Nephron (organoid): Measurements from ENCODE around the gene PAFAH1B2.

Experiments used
- H3K27ac Mint-ChIP-seq, 3 experiments: 2 replicates each; pipeline ENCODE4 v1.8.0; 2020; ENCODE audit warnings: mixed read lengths in 3 of 3, mild to moderate bottlenecking in 2 of 3, moderate library complexity in 1 of 3
- H3K27me3 Mint-ChIP-seq: 2 replicates; pipeline ENCODE4 v1.8.0; 2021; ENCODE audit warnings: low read depth, mild to moderate bottlenecking, moderate library complexity, mixed read lengths
- H3K36me3 Mint-ChIP-seq: 2 replicates; pipeline ENCODE4 v1.8.0; 2020; ENCODE audit warnings: low read depth, mixed read lengths
- H3K4me1 Mint-ChIP-seq: 2 replicates; pipeline ENCODE4 v1.8.0; 2020; ENCODE audit warnings: mixed read lengths
- H3K4me3 Mint-ChIP-seq, 3 experiments: 2 replicates each; pipeline ENCODE4 v1.8.0; 2020; ENCODE audit warnings: mild to moderate bottlenecking in 3 of 3, mixed read lengths in 3 of 3, moderate library complexity in 2 of 3
- H3K9me3 Mint-ChIP-seq: 2 replicates; pipeline ENCODE4 v1.8.0; 2020; ENCODE audit warnings: mixed read lengths
- TF ChIP-seq, protein P1 (sequence below), 3 experiments: fragments of 200-600 bp; sonication (generic); IDR thresholded peaks; one replicate each; pipeline ENCODE4 v1.5.0; 2021; ENCODE audit warnings: antibody characterized with exemption in 3 of 3; ENCODE audit not compliant: unreplicated experiment in 3 of 3

PAFAH1B2 gene

DNA sequence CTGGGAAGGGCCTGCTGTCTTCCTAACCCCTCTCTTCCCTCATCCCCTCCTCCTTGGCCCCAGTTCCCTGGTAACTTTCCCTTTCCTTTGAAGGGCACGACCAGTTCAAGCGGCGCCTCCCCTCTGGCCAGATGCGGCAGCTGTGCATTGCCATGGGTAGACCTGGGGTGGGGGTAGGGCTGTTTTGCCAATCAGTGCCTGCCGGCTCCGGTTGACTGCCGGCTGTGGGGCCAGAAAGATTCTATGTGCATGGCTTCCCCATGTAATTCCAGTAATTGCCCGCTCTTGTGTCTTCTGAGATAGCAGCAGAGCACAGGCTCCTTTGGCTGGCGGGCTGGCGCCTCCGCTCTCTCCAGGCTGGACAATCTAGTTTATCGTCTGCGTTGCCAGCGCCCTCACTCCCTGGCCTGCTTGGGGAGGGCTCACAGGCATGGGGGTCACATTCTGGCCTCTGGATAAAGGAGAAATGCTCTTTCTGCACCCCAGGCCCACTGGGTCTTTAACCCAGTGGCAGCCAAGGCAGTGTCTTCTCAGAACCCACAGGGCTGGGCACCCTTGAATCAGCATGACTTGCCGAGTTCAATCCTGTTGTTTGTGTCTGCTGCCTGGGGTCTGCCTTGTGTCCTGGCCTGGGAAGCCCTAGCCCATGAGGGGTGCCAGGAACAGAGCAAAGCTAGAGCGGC is 43.9 kb downstream of the PAFAH1B2 start:
- no peaks in the 10 kb centered on the region for H3K9me3 Mint-ChIP-seq
- no peaks in the 10 kb centered on the region for H3K27me3 Mint-ChIP-seq
- peaks cover 31% of the 10 kb centered on the region for H3K36me3 Mint-ChIP-seq
- H3K27ac Mint-ChIP-seq: no peak overlapping the region
- no peak overlapping the region for H3K4me3 Mint-ChIP-seq
- TF ChIP-seq, protein P1, sequence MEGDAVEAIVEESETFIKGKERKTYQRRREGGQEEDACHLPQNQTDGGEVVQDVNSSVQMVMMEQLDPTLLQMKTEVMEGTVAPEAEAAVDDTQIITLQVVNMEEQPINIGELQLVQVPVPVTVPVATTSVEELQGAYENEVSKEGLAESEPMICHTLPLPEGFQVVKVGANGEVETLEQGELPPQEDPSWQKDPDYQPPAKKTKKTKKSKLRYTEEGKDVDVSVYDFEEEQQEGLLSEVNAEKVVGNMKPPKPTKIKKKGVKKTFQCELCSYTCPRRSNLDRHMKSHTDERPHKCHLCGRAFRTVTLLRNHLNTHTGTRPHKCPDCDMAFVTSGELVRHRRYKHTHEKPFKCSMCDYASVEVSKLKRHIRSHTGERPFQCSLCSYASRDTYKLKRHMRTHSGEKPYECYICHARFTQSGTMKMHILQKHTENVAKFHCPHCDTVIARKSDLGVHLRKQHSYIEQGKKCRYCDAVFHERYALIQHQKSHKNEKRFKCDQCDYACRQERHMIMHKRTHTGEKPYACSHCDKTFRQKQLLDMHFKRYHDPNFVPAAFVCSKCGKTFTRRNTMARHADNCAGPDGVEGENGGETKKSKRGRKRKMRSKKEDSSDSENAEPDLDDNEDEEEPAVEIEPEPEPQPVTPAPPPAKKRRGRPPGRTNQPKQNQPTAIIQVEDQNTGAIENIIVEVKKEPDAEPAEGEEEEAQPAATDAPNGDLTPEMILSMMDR (IDR thresholded peaks at IDR 0.05; ENCODE audit: unreplicated experiment in 3 of 3): no peak
- no peaks in the 10 kb centered on the region for H3K4me1 Mint-ChIP-seq

DNA sequence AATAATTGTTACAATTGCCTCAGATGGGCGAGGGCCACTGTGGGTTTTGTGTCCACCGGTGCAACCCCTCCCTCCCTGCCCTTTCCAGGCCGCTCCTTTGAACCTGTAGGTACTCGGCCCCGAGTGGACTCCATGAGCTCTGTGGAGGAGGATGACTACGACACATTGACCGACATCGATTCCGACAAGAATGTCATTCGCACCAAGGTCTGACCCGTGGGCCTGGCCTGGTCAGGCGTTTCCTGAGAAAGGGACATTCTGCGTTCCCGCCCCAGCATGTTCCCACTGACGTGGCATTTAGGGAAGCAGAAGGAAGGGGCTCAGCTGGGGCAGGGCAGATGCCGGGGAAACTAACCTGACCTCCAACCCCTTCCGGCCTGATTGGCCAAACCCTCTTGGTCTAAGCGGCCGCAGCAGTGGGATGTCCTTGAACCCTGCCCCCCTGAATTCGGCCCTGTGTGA is 44.6 kb downstream of the PAFAH1B2 start:
- Mint-ChIP-seq H3K9me3 (no peaks in the 10 kb centered on the region), H3K27me3 (no peaks in the 10 kb centered on the region), H3K36me3 (peaks cover 29% of the 10 kb centered on the region), H3K4me1 (no peaks in the 10 kb centered on the region), H3K27ac (no peak overlapping the region), H3K4me3 (no peak overlapping the region)
- TF ChIP-seq, protein P1 (IDR thresholded peaks at IDR 0.05; ENCODE audit: unreplicated experiment in 3 of 3): no peak

DNA sequence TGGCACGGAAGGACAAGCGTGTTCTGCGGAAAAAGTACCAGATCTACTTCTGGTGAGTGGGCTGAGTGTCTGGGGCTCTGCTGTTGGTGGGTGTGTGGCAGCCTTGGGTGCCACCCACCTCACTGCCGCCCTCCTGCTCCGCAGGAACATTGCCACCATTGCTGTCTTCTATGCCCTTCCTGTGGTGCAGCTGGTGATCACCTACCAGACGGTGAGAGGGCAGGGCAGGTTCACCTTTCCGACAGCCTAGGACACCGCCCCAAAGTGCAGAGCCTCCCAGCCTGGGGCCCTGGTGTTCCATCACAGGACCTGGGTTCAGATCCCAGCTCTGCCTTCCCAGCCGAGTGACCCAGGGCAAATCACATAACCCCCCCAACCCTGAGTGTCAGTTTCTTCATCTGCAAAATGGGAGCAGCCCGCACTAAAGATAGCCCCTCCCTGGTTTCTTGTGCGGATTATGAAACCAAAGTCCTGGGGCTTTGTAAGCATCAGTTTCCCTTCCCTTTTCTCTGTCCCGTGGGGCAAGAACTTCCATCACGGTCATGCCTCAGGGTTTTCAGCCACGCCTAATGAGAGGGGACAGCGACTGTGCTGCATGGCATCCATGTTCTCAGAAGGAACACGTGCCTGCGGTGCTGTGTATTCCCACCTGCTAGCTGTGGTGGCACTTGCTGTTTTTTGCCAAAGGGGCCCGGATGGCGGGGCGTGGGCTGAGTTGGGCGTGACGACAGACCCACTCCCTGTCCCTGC is 45.3 kb downstream of the PAFAH1B2 start:
- no peak overlapping the region for H3K27ac Mint-ChIP-seq
- H3K36me3 Mint-ChIP-seq: peaks cover 22% of the 10 kb centered on the region
- TF ChIP-seq, protein P1 (IDR thresholded peaks at IDR 0.05; ENCODE audit: unreplicated experiment in 3 of 3): no peak
- no peaks in the 10 kb centered on the region for H3K9me3 Mint-ChIP-seq
- H3K4me1 Mint-ChIP-seq: no peaks in the 10 kb centered on the region
- H3K27me3 Mint-ChIP-seq: no peaks in the 10 kb centered on the region
- H3K4me3 Mint-ChIP-seq: no peak overlapping the region

DNA sequence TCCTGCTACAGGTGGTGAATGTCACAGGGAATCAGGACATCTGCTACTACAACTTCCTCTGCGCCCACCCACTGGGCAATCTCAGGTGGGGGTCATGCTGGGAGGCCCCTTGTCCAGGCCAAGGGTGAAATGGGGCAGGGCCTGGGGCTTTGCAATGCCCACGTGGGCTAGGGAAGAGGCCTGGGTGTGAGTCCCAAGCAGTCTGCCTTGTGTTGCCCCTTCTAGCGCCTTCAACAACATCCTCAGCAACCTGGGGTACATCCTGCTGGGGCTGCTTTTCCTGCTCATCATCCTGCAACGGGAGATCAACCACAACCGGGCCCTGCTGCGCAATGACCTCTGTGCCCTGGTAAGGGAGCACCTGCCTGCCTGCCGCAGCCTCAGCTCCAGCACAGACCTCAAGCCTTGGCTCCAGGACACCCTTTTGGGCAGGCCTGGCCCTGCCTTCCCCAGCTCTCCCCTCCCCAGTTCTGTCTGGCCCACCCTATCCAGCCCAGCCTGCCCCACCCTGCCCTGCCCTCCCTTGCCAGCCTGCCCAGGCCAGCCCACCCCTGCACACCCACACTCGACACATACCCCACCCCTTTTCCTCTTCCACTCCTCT is 46.0 kb downstream of the PAFAH1B2 start:
- H3K9me3 Mint-ChIP-seq: no peaks in the 10 kb centered on the region

DNA sequence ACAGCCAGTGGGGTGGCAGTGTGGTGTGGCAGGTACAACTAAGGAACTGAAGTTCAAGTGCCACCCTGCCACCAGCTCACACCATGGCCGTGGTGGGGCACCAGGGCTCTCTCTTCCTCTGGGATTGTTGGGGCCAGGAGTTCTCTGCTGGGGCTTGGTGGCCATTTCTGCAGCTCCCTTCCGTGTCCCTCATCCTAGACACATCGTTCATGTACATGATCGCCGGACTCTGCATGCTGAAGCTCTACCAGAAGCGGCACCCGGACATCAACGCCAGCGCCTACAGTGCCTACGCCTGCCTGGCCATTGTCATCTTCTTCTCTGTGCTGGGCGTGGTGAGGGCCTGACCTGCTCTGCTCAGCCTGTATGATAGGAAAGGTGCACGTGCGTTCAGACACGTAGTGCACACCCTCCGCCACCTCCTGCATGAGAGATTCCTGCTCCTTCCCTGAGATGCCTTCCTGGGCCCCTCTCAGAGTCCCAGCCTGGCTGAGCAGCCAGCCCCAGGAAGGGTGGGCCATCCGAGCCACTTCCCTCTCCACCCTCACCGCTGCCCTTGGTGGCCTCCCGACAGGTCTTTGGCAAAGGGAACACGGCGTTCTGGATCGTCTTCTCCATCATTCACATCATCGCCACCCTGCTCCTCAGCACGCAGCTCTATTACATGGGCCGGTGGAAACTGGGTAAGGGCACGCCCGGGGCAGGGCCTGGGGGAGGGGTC is 47.8 kb downstream of the PAFAH1B2 start:
- Mint-ChIP-seq H3K36me3 (peaks cover 26% of the 10 kb centered on the region), H3K27me3 (no peaks in the 10 kb centered on the region), H3K4me1 (no peaks in the 10 kb centered on the region), H3K4me3 (no peak overlapping the region), H3K27ac (no peak overlapping the region), H3K9me3 (no peaks in the 10 kb centered on the region)
- TF ChIP-seq, protein P1 (IDR thresholded peaks at IDR 0.05; ENCODE audit: unreplicated experiment in 3 of 3): no peak

More for the DNA sequence above, 46.0 kb downstream of the PAFAH1B2 start:
- TF ChIP-seq, protein P1 (IDR thresholded peaks at IDR 0.05; ENCODE audit: unreplicated experiment in 3 of 3): no peak
- no peak overlapping the region for H3K27ac Mint-ChIP-seq
- no peak overlapping the region for H3K4me3 Mint-ChIP-seq
- peaks cover 23% of the 10 kb centered on the region for H3K36me3 Mint-ChIP-seq
- H3K4me1 Mint-ChIP-seq: no peaks in the 10 kb centered on the region
- no peaks in the 10 kb centered on the region for H3K27me3 Mint-ChIP-seq
